HCT116 (cell line): ENCODE measurements around the gene PRDX6.

ENCODE experiments used
- EGR1 ChIP-seq: IDR thresholded peaks from 2 replicates; pipeline ENCODE4 v1.6.1; 2012; ENCODE audit warnings: low read depth
- POLR2AphosphoS5 ChIP-seq: IDR thresholded peaks from 2 replicates; pipeline ENCODE4 v1.6.1; 2011; ENCODE audit warnings: mild to moderate bottlenecking, low read depth, low read length, moderate library complexity
- SIN3A ChIP-seq: IDR thresholded peaks from 2 replicates; pipeline ENCODE4 v1.6.1; 2012; ENCODE audit warnings: low read depth
- YY1 ChIP-seq: IDR thresholded peaks from 2 replicates; pipeline ENCODE4 v1.6.1; 2011; ENCODE audit warnings: low read length, low read depth, moderate library complexity, mild to moderate bottlenecking; ENCODE audit not compliant: insufficient replicate concordance; ENCODE audit errors: extremely low read depth
- ZFX ChIP-seq: fragments of 450-650 bp; IDR thresholded peaks from 2 replicates; pipeline ENCODE4 v1.6.1; 2017
- TF ChIP-seq, protein P1 (sequence below), 3 experiments: fragments of 200-600 bp in 1 of 3; sonication (generic) in 1 of 3; IDR thresholded peaks in 2 of 3; conservative IDR thresholded peaks in 1 of 3; 2 replicates each; pipeline ENCODE4 v1.5.1; 2012 to 2017; ENCODE audit warnings: low read depth in 2 of 3, low read length in 2 of 3, antibody characterized with exemption in 1 of 3, borderline replicate concordance in 1 of 3, control low read depth in 1 of 3, mild to moderate bottlenecking in 1 of 3, mixed read lengths in 1 of 3, mixed run types in 1 of 3, moderate library complexity in 1 of 3; ENCODE audit not compliant: insufficient read depth in 1 of 3
- TF ChIP-seq, protein P2 (sequence below): IDR thresholded peaks from 2 replicates; pipeline ENCODE4 v1.6.1; 2012; ENCODE audit warnings: low read depth

DNA sequence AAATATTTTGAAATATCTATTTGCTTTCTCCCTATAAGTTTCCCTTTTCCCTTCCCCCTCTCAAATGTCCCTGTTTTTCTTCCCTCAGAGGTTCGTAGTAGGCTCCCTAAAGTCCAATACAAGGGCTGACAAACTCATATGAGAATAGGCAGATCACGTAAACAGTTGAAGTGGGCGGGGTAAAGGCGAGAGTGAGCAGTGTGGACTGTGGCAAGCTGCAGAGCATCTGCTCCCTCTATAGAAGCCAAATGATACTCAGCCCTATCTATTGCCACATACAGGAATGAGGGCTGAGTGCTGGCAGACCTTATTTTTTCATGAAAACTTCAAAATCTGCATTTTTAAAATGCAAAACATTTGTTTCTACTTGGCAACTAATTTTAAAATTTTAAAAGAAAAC is 26.3 kb downstream of the PRDX6 start:
- TF ChIP-seq EGR1 (no peak), SIN3A (no peak), POLR2AphosphoS5 (no peak), ZFX (no peak), YY1 (no peak)
- TF ChIP-seq, protein P1, sequence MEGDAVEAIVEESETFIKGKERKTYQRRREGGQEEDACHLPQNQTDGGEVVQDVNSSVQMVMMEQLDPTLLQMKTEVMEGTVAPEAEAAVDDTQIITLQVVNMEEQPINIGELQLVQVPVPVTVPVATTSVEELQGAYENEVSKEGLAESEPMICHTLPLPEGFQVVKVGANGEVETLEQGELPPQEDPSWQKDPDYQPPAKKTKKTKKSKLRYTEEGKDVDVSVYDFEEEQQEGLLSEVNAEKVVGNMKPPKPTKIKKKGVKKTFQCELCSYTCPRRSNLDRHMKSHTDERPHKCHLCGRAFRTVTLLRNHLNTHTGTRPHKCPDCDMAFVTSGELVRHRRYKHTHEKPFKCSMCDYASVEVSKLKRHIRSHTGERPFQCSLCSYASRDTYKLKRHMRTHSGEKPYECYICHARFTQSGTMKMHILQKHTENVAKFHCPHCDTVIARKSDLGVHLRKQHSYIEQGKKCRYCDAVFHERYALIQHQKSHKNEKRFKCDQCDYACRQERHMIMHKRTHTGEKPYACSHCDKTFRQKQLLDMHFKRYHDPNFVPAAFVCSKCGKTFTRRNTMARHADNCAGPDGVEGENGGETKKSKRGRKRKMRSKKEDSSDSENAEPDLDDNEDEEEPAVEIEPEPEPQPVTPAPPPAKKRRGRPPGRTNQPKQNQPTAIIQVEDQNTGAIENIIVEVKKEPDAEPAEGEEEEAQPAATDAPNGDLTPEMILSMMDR (IDR thresholded peaks at IDR 0.05 in 2 of 3, conservative IDR thresholded peaks at IDR 0.05 in 1 of 3; ENCODE audit: borderline replicate concordance in 1 of 3, insufficient read depth in 1 of 3, low read depth in 2 of 3, low read length in 2 of 3) = no peak
- TF ChIP-seq, protein P2, sequence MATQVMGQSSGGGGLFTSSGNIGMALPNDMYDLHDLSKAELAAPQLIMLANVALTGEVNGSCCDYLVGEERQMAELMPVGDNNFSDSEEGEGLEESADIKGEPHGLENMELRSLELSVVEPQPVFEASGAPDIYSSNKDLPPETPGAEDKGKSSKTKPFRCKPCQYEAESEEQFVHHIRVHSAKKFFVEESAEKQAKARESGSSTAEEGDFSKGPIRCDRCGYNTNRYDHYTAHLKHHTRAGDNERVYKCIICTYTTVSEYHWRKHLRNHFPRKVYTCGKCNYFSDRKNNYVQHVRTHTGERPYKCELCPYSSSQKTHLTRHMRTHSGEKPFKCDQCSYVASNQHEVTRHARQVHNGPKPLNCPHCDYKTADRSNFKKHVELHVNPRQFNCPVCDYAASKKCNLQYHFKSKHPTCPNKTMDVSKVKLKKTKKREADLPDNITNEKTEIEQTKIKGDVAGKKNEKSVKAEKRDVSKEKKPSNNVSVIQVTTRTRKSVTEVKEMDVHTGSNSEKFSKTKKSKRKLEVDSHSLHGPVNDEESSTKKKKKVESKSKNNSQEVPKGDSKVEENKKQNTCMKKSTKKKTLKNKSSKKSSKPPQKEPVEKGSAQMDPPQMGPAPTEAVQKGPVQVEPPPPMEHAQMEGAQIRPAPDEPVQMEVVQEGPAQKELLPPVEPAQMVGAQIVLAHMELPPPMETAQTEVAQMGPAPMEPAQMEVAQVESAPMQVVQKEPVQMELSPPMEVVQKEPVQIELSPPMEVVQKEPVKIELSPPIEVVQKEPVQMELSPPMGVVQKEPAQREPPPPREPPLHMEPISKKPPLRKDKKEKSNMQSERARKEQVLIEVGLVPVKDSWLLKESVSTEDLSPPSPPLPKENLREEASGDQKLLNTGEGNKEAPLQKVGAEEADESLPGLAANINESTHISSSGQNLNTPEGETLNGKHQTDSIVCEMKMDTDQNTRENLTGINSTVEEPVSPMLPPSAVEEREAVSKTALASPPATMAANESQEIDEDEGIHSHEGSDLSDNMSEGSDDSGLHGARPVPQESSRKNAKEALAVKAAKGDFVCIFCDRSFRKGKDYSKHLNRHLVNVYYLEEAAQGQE = no peak
